Renal cortex interstitium (tissue), 11 donors: ENCODE results near the gene SEC24C. TPM values are rescaled to one million over a fixed set of nuclear protein-coding genes. Genes with fewer than 3 reads are reported as not detected.
A peak's percentile ranks its signal among the peaks of the same experiment; 100 is the strongest.
"Not testable (repeated sequence)": the region's sequence is repeated elsewhere in the genome, so short reads cannot be mapped to it uniquely, and the experiment has no call there.

Experiments used
- DNase-seq, 11 donors: peaks; one replicate each; pipeline ENCODE4 v3.0.0-alpha.2; 2013; ENCODE audit warnings: low read depth in 9 of 11, low spot score in 4 of 11; ENCODE audit errors: extremely low read depth in 1 of 11
- polyA plus RNA-seq, 3 donors: library from polyadenylated mRNA; unstranded; fragments of 120-200 nt; gene quantifications; one replicate each; pipeline ENCODE4 v1.2.1, GENCODE V29; 2013; ENCODE audit not compliant: insufficient read length in 3 of 3

SEC24C gene
- polyA plus RNA-seq, 3 donors, result 65.6 to 69.4 (median 67.0) TPM

GRCh38 chr10:73785721-73786511 lies 41.7 kb downstream of the SEC24C start:
- DNase-seq, result peak in 2 of 11 donors; percentile 33 to 35

GRCh38 chr10:73786512-73786885 lies 42.3 kb downstream of the SEC24C start:
- DNase-seq, result no peak

- not testable (repeated sequence) for DNase-seq
Measured at GRCh38 chr10:73787031-73787800, 43.0 kb downstream of the SEC24C start.

- DNase-seq, result no peak
Measured at GRCh38 chr10:73788864-73789658, 44.9 kb downstream of the SEC24C start.

GRCh38 chr10:73789659-73790055 lies 45.5 kb downstream of the SEC24C start:
- DNase-seq, result no peak

GRCh38 chr10:73790886-73791625 lies 46.9 kb downstream of the SEC24C start:
- no peak for DNase-seq

DNA sequence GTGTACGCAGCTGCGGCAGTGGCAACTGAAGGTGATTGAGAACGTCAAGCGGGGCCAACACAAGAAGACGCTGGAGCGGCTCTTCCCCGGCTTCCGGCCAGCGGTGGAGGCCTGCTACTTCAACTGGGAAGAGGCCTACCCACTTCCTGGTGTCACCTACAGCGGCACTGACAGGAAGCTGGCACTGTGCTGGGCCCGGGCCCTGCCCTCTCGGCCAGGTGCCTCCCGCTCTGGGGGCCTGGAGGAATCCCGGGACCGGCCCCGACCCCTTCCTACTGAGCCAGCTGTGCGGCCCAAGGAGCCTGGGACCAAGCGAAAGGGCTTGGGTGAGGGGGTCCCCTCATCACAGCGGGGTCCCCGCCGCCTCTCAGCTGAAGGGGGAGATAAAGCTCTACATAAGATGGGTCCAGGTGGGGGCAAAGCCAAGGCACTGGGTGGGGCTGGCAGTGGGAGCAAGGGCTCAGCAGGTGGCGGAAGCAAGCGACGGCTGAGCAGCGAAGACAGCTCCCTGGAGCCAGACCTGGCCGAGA lies 47.8 kb downstream of the SEC24C start:
- DNase-seq, result no peak

- no peak for DNase-seq
Measured at GRCh38 chr10:73793456-73793855, 49.3 kb downstream of the SEC24C start.

- not testable (repeated sequence) for DNase-seq
Measured at GRCh38 chr10:73795491-73795890, 51.3 kb downstream of the SEC24C start.

GRCh38 chr10:73796035-73796434 lies 51.9 kb downstream of the SEC24C start:
- DNase-seq, result not testable (repeated sequence)

GRCh38 chr10:73796766-73797165 lies 52.6 kb downstream of the SEC24C start:
- no peak for DNase-seq

- no peak for DNase-seq
Measured at GRCh38 chr10:73797324-73798025, 53.3 kb downstream of the SEC24C start.

DNA sequence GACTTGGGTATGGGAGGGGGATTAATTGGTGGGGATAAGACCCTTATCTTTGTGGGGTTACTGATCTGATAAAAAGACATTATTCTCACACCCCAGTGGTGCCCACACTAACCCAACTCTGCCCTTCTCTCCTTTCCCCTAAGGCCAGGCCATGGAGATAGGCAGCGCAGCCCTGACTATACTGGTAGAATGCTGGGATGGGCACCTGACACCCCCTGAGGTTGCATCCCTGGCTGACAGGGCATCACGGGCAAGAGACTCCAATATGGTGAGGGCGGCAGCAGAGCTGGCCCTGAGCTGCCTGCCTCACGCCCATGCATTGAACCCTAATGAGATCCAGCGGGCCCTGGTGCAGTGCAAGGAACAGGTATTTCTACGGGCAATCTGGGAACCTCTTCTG lies 53.9 kb downstream of the SEC24C start:
- DNase-seq, result no peak

DNA sequence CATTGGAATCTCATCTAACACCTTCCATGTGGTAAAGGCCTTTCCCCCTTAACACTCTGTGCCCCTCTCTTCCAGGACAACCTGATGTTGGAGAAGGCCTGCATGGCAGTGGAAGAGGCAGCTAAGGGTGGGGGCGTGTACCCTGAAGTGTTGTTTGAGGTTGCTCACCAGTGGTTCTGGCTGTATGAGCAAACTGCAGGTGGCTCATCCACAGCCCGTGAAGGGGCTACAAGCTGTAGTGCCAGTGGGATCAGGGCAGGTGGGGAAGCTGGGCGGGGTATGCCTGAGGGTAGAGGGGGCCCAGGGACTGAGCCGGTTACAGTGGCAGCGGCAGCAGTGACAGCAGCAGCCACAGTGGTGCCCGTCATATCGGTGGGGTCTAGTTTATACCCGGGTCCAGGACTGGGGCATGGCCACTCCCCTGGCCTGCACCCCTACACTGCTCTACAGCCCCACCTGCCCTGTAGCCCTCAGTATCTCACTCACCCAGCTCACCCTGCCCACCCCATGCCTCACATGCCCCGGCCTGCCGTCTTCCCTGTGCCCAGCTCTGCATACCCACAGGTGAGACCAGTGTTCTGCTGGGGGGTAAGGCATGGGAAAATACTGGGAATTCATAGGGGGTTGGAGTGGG lies 54.9 kb downstream of the SEC24C start:
- no peak for DNase-seq

DNA sequence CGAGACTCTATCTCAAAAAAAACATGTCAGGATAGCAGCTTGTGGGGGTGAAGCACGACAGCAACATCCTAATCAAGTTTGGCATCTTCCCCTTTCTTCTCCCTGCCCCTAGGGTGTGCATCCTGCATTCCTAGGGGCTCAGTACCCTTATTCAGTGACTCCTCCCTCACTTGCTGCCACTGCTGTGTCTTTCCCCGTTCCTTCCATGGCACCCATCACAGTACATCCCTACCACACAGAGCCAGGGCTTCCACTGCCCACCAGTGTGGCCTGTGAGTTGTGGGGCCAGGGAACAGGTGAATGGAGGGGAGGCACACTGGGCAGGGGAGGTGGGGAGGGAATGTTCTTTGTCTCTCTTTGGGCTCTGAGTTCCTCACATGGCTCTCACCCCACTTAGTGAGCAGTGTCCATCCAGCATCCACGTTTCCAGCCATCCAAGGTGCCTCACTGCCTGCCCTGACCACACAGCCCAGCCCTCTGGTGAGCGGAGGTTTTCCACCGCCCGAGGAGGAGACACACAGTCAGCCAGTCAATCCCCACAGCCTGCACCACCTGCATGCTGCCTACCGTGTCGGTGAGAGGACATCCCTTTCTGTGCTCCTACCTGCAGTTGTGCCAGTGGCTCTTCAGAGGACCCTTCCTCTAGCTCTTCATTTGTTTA lies 55.9 kb downstream of the SEC24C start:
- no peak for DNase-seq

DNA sequence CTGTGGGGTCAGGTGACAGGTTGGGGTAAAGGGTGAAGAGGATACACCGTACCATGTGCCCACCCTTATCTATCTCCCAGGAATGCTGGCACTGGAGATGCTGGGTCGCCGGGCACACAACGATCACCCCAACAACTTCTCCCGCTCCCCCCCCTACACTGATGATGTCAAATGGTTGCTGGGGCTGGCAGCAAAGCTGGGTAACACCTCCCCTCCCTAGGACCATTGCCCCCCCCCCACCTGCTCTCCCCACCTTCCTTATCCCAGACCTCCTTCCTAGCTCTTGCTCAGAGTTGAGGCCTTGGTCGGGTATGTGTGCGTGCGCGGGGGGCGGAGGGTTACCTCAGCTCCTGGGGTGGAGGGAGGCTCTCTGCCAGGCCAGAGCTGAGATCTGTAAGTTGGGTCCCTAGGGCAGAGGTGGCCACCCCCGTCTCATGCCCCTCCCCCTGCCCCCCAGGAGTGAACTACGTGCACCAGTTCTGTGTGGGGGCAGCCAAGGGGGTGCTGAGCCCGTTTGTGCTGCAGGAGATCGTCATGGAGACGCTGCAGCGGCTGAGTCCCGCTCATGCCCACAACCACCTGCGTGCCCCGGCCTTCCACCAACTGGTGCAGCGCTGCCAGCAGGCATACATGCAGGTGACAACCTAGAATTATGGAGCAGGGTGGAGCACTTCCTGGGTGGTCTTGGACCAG lies 56.5 kb downstream of the SEC24C start:
- no peak for DNase-seq

DNA sequence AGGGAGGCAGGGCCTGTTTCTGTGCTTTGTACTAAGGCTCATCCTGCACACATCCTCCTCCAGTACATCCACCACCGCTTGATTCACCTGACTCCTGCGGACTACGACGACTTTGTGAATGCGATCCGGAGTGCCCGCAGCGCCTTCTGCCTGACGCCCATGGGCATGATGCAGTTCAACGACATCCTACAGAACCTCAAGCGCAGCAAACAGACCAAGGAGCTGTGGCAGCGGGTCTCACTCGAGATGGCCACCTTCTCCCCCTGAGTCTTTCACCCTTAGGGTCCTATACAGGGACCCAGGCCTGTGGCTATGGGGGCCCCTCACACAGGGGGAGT lies 57.0 kb downstream of the SEC24C start:
- no peak for DNase-seq
